Duodenal mucosa (tissue), 2 donors: ENCODE measurements around the gene NAV2.

Experiments
- H3K27ac ChIP-seq: one replicate; pipeline ENCODE4 v1.7.0; 2013; ENCODE audit warnings: low read depth, low read length
- H3K27me3 ChIP-seq, 2 donors: one replicate each; pipeline ENCODE4 v1.7.0; 2013; ENCODE audit warnings: low read length in 2 of 2, control low read depth in 1 of 2; ENCODE audit not compliant: insufficient read depth in 2 of 2, control insufficient read depth in 1 of 2
- H3K36me3 ChIP-seq, 2 donors: one replicate each; pipeline ENCODE4 v1.7.0; 2013; ENCODE audit warnings: low read length in 2 of 2, control low read depth in 1 of 2; ENCODE audit not compliant: insufficient read depth in 2 of 2, control insufficient read depth in 1 of 2
- H3K4me1 ChIP-seq, 2 donors: one replicate each; pipeline ENCODE4 v1.7.0; 2013; ENCODE audit warnings: low read length in 2 of 2, control low read depth in 1 of 2; ENCODE audit not compliant: insufficient read depth in 2 of 2, control insufficient read depth in 1 of 2
- H3K4me3 ChIP-seq, 2 donors: one replicate each; pipeline ENCODE4 v1.7.0; 2013; ENCODE audit warnings: low read length in 2 of 2, low read depth in 1 of 2
- H3K9ac ChIP-seq, 2 donors: one replicate each; pipeline ENCODE4 v1.7.0; 2013; ENCODE audit warnings: low read length in 2 of 2, low read depth in 1 of 2
- H3K9me3 ChIP-seq, 2 donors: one replicate each; pipeline ENCODE4 v1.7.0; 2013; ENCODE audit warnings: low read length in 2 of 2, control low read depth in 1 of 2; ENCODE audit not compliant: control insufficient read depth in 1 of 2

NAV2 gene

GRCh38 chr11:19689281-19690000, 23.2 kb upstream of the NAV2 start:
- Histone ChIP-seq H3K9me3 (no peaks in the 10 kb centered on the region), H3K4me1 (no peaks in the 10 kb centered on the region), H3K4me3 (no peak overlapping the region), H3K27me3 (no peaks in the 10 kb centered on the region), H3K9ac (no peak overlapping the region), H3K27ac (no peak overlapping the region), H3K36me3 (no peaks in the 10 kb centered on the region)

GRCh38 chr11:19690885-19691284, 21.8 kb upstream of the NAV2 start:
- Histone ChIP-seq H3K27me3 (no peaks in the 10 kb centered on the region), H3K9ac (no peak overlapping the region), H3K4me1 (no peaks in the 10 kb centered on the region), H3K4me3 (no peak overlapping the region), H3K36me3 (no peaks in the 10 kb centered on the region), H3K27ac (no peak overlapping the region), H3K9me3 (no peaks in the 10 kb centered on the region)

- H3K27me3 ChIP-seq = no peaks in the 10 kb centered on the region
- H3K4me1 ChIP-seq = no peaks in the 10 kb centered on the region
- no peaks in the 10 kb centered on the region for H3K36me3 ChIP-seq
- H3K9me3 ChIP-seq = no peaks in the 10 kb centered on the region
- no peak overlapping the region for H3K9ac ChIP-seq
- no peak overlapping the region for H3K27ac ChIP-seq
- no peak overlapping the region for H3K4me3 ChIP-seq
Observed at GRCh38 chr11:19691815-19692500, 20.7 kb upstream of the NAV2 start.

- Histone ChIP-seq H3K27me3 (no peaks in the 10 kb centered on the region), H3K9ac (no peak overlapping the region), H3K4me1 (no peaks in the 10 kb centered on the region), H3K27ac (no peak overlapping the region), H3K36me3 (no peaks in the 10 kb centered on the region), H3K9me3 (no peaks in the 10 kb centered on the region), H3K4me3 (no peak overlapping the region)
Observed at GRCh38 chr11:19693146-19693545, 19.5 kb upstream of the NAV2 start.

GRCh38 chr11:19694796-19695345, 17.8 kb upstream of the NAV2 start:
- H3K27ac ChIP-seq = no peak overlapping the region
- H3K4me1 ChIP-seq = no peaks in the 10 kb centered on the region
- H3K9me3 ChIP-seq = no peaks in the 10 kb centered on the region
- no peak overlapping the region for H3K9ac ChIP-seq
- no peaks in the 10 kb centered on the region for H3K27me3 ChIP-seq
- H3K4me3 ChIP-seq = no peak overlapping the region
- no peaks in the 10 kb centered on the region for H3K36me3 ChIP-seq

GRCh38 chr11:19696073-19696472, 16.6 kb upstream of the NAV2 start:
- H3K4me1 ChIP-seq = no peaks in the 10 kb centered on the region

GRCh38 chr11:19696904-19697303, 15.7 kb upstream of the NAV2 start:
- H3K27ac ChIP-seq = no peak overlapping the region
- no peak overlapping the region for H3K9ac ChIP-seq
- no peaks in the 10 kb centered on the region for H3K27me3 ChIP-seq
- no peaks in the 10 kb centered on the region for H3K36me3 ChIP-seq
- H3K4me1 ChIP-seq = no peaks in the 10 kb centered on the region
- H3K9me3 ChIP-seq = no peaks in the 10 kb centered on the region
- H3K4me3 ChIP-seq = no peak overlapping the region

More at GRCh38 chr11:19696073-19696472, 16.6 kb upstream of the NAV2 start:
- no peak overlapping the region for H3K27ac ChIP-seq
- no peaks in the 10 kb centered on the region for H3K27me3 ChIP-seq
- no peaks in the 10 kb centered on the region for H3K36me3 ChIP-seq
- H3K9me3 ChIP-seq = no peaks in the 10 kb centered on the region
- no peak overlapping the region for H3K4me3 ChIP-seq
- no peak overlapping the region for H3K9ac ChIP-seq

GRCh38 chr11:19697721-19698121, 14.9 kb upstream of the NAV2 start:
- no peak overlapping the region for H3K9ac ChIP-seq

GRCh38 chr11:19698493-19699292, 13.9 kb upstream of the NAV2 start:
- Histone ChIP-seq H3K36me3 (no peaks in the 10 kb centered on the region), H3K9me3 (no peaks in the 10 kb centered on the region), H3K27ac (no peak overlapping the region), H3K4me3 (no peak overlapping the region), H3K9ac (no peak overlapping the region), H3K4me1 (no peaks in the 10 kb centered on the region), H3K27me3 (no peaks in the 10 kb centered on the region)

More at GRCh38 chr11:19697721-19698121, 14.9 kb upstream of the NAV2 start:
- Histone ChIP-seq H3K36me3 (no peaks in the 10 kb centered on the region), H3K4me1 (no peaks in the 10 kb centered on the region), H3K27me3 (no peaks in the 10 kb centered on the region), H3K9me3 (no peaks in the 10 kb centered on the region), H3K4me3 (no peak overlapping the region), H3K27ac (no peak overlapping the region)

- H3K27ac ChIP-seq = no peak overlapping the region
- H3K4me3 ChIP-seq = no peak overlapping the region
- H3K9ac ChIP-seq = no peak overlapping the region
- peaks cover 0 to 21% of the 10 kb centered on the region in 2 donors for H3K4me1 ChIP-seq
- H3K27me3 ChIP-seq = no peaks in the 10 kb centered on the region
- H3K36me3 ChIP-seq = no peaks in the 10 kb centered on the region
- no peaks in the 10 kb centered on the region for H3K9me3 ChIP-seq
Observed at GRCh38 chr11:19701421-19701820, 11.2 kb upstream of the NAV2 start.
